H7 (cell line): ENCODE data around the gene TRIO. TPM values are rescaled to one million over a fixed set of nuclear protein-coding genes. Genes with fewer than 3 reads are reported as not detected.
A peak's percentile ranks its signal among the peaks of the same experiment; 100 is the strongest.
"Not testable (repeated sequence)": the region's sequence is repeated elsewhere in the genome, so short reads cannot be mapped to it uniquely, and the experiment has no call there.

Source experiments
- DNase-seq: peaks from one replicate; pipeline ENCODE4 v3.0.0; 2012
- H3K27me3 ChIP-seq: 2 replicates; pipeline ENCODE4 v1.6.0; 2011; ENCODE audit warnings: mild to moderate bottlenecking, low read length; ENCODE audit not compliant: control insufficient read depth, insufficient read depth
- H3K36me3 ChIP-seq: replicated peaks from 2 replicates; pipeline ENCODE4 v1.5.1; 2011; ENCODE audit warnings: low read length; ENCODE audit not compliant: control insufficient read depth, insufficient read depth
- H3K4me3 ChIP-seq: 2 replicates; pipeline ENCODE4 v1.5.1; 2011; ENCODE audit warnings: low read depth, mild to moderate bottlenecking, control low read depth, low read length, moderate library complexity; ENCODE audit not compliant: insufficient read depth
- total RNA-seq: library from RNA; depleted of rRNA; stranded (reverse); fragments of >200 nt; shearing (Covaris generic); gene quantifications from 2 replicates; pipeline ENCODE4 v1.2.3, GENCODE V29; 2014

TRIO gene
- total RNA-seq, 1 experiment from 2014 or later: 39.7 TPM

GRCh38 chr5:14374100-14374499 is 231.0 kb downstream of the TRIO start:
- DNase-seq: no peak
- no peak overlapping the region for H3K4me3 ChIP-seq
- peaks cover 5% of the 10 kb centered on the region for H3K36me3 ChIP-seq
- H3K27me3 ChIP-seq: no peaks in the 10 kb centered on the region

GRCh38 chr5:14376789-14377188 is 233.6 kb downstream of the TRIO start:
- no peaks in the 10 kb centered on the region for H3K27me3 ChIP-seq
- H3K36me3 ChIP-seq: peaks cover 9% of the 10 kb centered on the region
- no peak for DNase-seq
- no peak overlapping the region for H3K4me3 ChIP-seq

- peaks cover 10% of the 10 kb centered on the region for H3K36me3 ChIP-seq
Observed at GRCh38 chr5:14379739-14380497, 236.8 kb downstream of the TRIO start.

GRCh38 chr5:14380712-14381111 is 237.6 kb downstream of the TRIO start:
- Histone ChIP-seq H3K4me3 (no peak overlapping the region), H3K36me3 (peaks cover 10% of the 10 kb centered on the region)
- DNase-seq: no peak

More at GRCh38 chr5:14379739-14380497, 236.8 kb downstream of the TRIO start:
- Histone ChIP-seq H3K4me3 (no peak overlapping the region), H3K27me3 (no peaks in the 10 kb centered on the region)
- peak; percentile 91 for DNase-seq

GRCh38 chr5:14382640-14383039 is 239.5 kb downstream of the TRIO start:
- Histone ChIP-seq H3K36me3 (peaks cover 11% of the 10 kb centered on the region), H3K4me3 (no peak overlapping the region), H3K27me3 (no peaks in the 10 kb centered on the region)
- no peak for DNase-seq

More at GRCh38 chr5:14380712-14381111, 237.6 kb downstream of the TRIO start:
- H3K27me3 ChIP-seq: no peaks in the 10 kb centered on the region

GRCh38 chr5:14383923-14384322 is 240.8 kb downstream of the TRIO start:
- Histone ChIP-seq H3K4me3 (no peak overlapping the region), H3K27me3 (no peaks in the 10 kb centered on the region), H3K36me3 (peaks cover 10% of the 10 kb centered on the region)
- no peak for DNase-seq

GRCh38 chr5:14385019-14385418 is 241.9 kb downstream of the TRIO start:
- peaks cover 15% of the 10 kb centered on the region for H3K36me3 ChIP-seq
- H3K27me3 ChIP-seq: no peaks in the 10 kb centered on the region
- peak; percentile 50 for DNase-seq
- H3K4me3 ChIP-seq: no peak overlapping the region

- Histone ChIP-seq H3K4me3 (no peak overlapping the region), H3K27me3 (no peaks in the 10 kb centered on the region), H3K36me3 (peaks cover 19% of the 10 kb centered on the region)
- peak; percentile 57 for DNase-seq
Observed at GRCh38 chr5:14386884-14387624, 243.9 kb downstream of the TRIO start.

GRCh38 chr5:14388741-14389140 is 245.6 kb downstream of the TRIO start:
- no peaks in the 10 kb centered on the region for H3K27me3 ChIP-seq
- peaks cover 17% of the 10 kb centered on the region for H3K36me3 ChIP-seq
- DNase-seq: no peak
- no peak overlapping the region for H3K4me3 ChIP-seq

- H3K27me3 ChIP-seq, H3K4me3 ChIP-seq, DNase-seq: not testable (repeated sequence)
- H3K36me3 ChIP-seq: peaks cover 26% of the 10 kb centered on the region
Observed at GRCh38 chr5:14392552-14392951, 249.4 kb downstream of the TRIO start.

GRCh38 chr5:14394365-14394764 is 251.2 kb downstream of the TRIO start:
- no peaks in the 10 kb centered on the region for H3K27me3 ChIP-seq
- DNase-seq: no peak
- peaks cover 27% of the 10 kb centered on the region for H3K36me3 ChIP-seq
- H3K4me3 ChIP-seq: no peak overlapping the region

GRCh38 chr5:14395411-14395810 is 252.3 kb downstream of the TRIO start:
- DNase-seq: no peak
- Histone ChIP-seq H3K36me3 (peaks cover 19% of the 10 kb centered on the region), H3K27me3 (no peaks in the 10 kb centered on the region), H3K4me3 (no peak overlapping the region)

GRCh38 chr5:14396066-14396465 is 252.9 kb downstream of the TRIO start:
- H3K27me3 ChIP-seq: no peaks in the 10 kb centered on the region
- peaks cover 18% of the 10 kb centered on the region for H3K36me3 ChIP-seq
- H3K4me3 ChIP-seq: no peak overlapping the region
- DNase-seq: no peak

GRCh38 chr5:14396737-14397136 is 253.6 kb downstream of the TRIO start:
- no peaks in the 10 kb centered on the region for H3K27me3 ChIP-seq
- peaks cover 15% of the 10 kb centered on the region for H3K36me3 ChIP-seq
- H3K4me3 ChIP-seq: no peak overlapping the region
- no peak for DNase-seq

GRCh38 chr5:14397717-14398116 is 254.6 kb downstream of the TRIO start:
- Histone ChIP-seq H3K27me3 (no peaks in the 10 kb centered on the region), H3K4me3 (no peak overlapping the region), H3K36me3 (peaks cover 15% of the 10 kb centered on the region)
- DNase-seq: no peak
